Measurements from ENCODE around the gene HMGN1.

The HMGN1 gene

GRCh38 chr21:39348355-39349210, at the start of gene HMGN1:
Gene HMGN1 (minus strand): TSS chr21:39349088. CDS start chr21:39348917, 171 bp downstream.
- no peak for TF ChIP-seq CTCF (IDR thresholded peaks at IDR 0.05)
- peaks cover 47% of the 10 kb centered on the region for H3K4me1 Mint-ChIP-seq
- peak within 1 kb of the TSS; percentile 98 for H3K27ac Mint-ChIP-seq
- no peaks in the 10 kb centered on the region for H3K27me3 Mint-ChIP-seq (ENCODE audit: low read depth, poor library complexity)
- peaks cover 27% of the 10 kb centered on the region for H3K9me3 Mint-ChIP-seq
- peak; percentile 88 for DNase-seq
- peak within 1 kb of the TSS; percentile 97 for H3K4me3 Mint-ChIP-seq
- H3K36me3 Mint-ChIP-seq (ENCODE audit: low read depth) = peaks cover 40% of the 10 kb centered on the region

GRCh38 chr21:39397646-39398385, 48.9 kb upstream of the HMGN1 start:
- Mint-ChIP-seq H3K27ac (peak overlapping the region; percentile 91), H3K9me3 (no peaks in the 10 kb centered on the region), H3K4me3 (no peak overlapping the region), H3K4me1 (peaks cover 3% of the 10 kb centered on the region), H3K36me3 (ENCODE audit: low read depth) (peaks cover 47% of the 10 kb centered on the region), H3K27me3 (ENCODE audit: low read depth, poor library complexity) (peaks cover 2% of the 10 kb centered on the region)
- DNase-seq = no peak
- TF ChIP-seq CTCF (IDR thresholded peaks at IDR 0.05) = no peak

- Mint-ChIP-seq H3K36me3 (ENCODE audit: low read depth) (peaks cover 57% of the 10 kb centered on the region), H3K4me3 (no peak overlapping the region), H3K27me3 (ENCODE audit: low read depth, poor library complexity) (peaks cover 3% of the 10 kb centered on the region), H3K9me3 (no peaks in the 10 kb centered on the region), H3K4me1 (peaks cover 49% of the 10 kb centered on the region), H3K27ac (peak overlapping the region; percentile 24)
- TF ChIP-seq CTCF (IDR thresholded peaks at IDR 0.05) = no peak
- DNase-seq = no peak
Measured at GRCh38 chr21:39392981-39393380, 44.1 kb upstream of the HMGN1 start.

GRCh38 chr21:39390212-39390765, 41.4 kb upstream of the HMGN1 start:
- no peaks in the 10 kb centered on the region for H3K9me3 Mint-ChIP-seq
- H3K27me3 Mint-ChIP-seq (ENCODE audit: low read depth, poor library complexity) = peaks cover 3% of the 10 kb centered on the region
- no peak for DNase-seq
- no peak overlapping the region for H3K4me3 Mint-ChIP-seq
- H3K27ac Mint-ChIP-seq = no peak overlapping the region
- no peak for TF ChIP-seq CTCF (IDR thresholded peaks at IDR 0.05)
- peaks cover 38% of the 10 kb centered on the region for H3K36me3 Mint-ChIP-seq (ENCODE audit: low read depth)
- H3K4me1 Mint-ChIP-seq = peaks cover 49% of the 10 kb centered on the region

- DNase-seq = no peak
- Mint-ChIP-seq H3K27ac (peak overlapping the region; percentile 81), H3K4me1 (peaks cover 49% of the 10 kb centered on the region), H3K36me3 (ENCODE audit: low read depth) (peaks cover 30% of the 10 kb centered on the region), H3K27me3 (ENCODE audit: low read depth, poor library complexity) (peaks cover 3% of the 10 kb centered on the region), H3K4me3 (peak overlapping the region; percentile 66), H3K9me3 (no peaks in the 10 kb centered on the region)
- TF ChIP-seq CTCF (IDR thresholded peaks at IDR 0.05) = peak; percentile 27
Measured at GRCh38 chr21:39388811-39389155, 39.9 kb upstream of the HMGN1 start.
